Breast epithelium (tissue), 3 donors: ENCODE measurements around the gene CDH18.

Source experiments
- CTCF ChIP-seq, 3 donors: fragments of 450-650 bp; IDR thresholded peaks; one replicate each; pipeline ENCODE4 v1.5.1; 2016 to 2017; ENCODE audit warnings: antibody characterized with exemption in 3 of 3, mild to moderate bottlenecking in 3 of 3, moderate library complexity in 3 of 3
- POLR2A ChIP-seq: fragments of 450-650 bp; IDR thresholded peaks from one replicate; pipeline ENCODE4 v1.6.1; 2016; ENCODE audit warnings: antibody characterized with exemption, mild to moderate bottlenecking, moderate library complexity
- POLR2AphosphoS5 ChIP-seq, 3 donors: sonication (generic); formaldehyde crosslinking; IDR thresholded peaks; one replicate each; pipeline ENCODE4 v1.6.1; 2017; ENCODE audit warnings: antibody characterized with exemption in 3 of 3

- TF ChIP-seq POLR2A (no peak), CTCF (IDR thresholded peaks at IDR 0.05) (no peak), POLR2AphosphoS5 (IDR thresholded peaks at IDR 0.05) (no peak)
These were observed 197.1 kb downstream of the CDH18 start for GRCh38 chr5:19790829-19791466.
